Ammon's horn (tissue), 1 donor: ENCODE data around the gene USP28.
A peak's percentile ranks its signal among the peaks of the same experiment; 100 is the strongest.
"Not testable (repeated sequence)": the region's sequence is repeated elsewhere in the genome, so short reads cannot be mapped to it uniquely, and the experiment has no call there.

ENCODE experiments used
- DNase-seq: peaks from one replicate; pipeline ENCODE4 v3.0.0-alpha.2; 2016; ENCODE audit warnings: low spot score

Gene USP28, protein sequence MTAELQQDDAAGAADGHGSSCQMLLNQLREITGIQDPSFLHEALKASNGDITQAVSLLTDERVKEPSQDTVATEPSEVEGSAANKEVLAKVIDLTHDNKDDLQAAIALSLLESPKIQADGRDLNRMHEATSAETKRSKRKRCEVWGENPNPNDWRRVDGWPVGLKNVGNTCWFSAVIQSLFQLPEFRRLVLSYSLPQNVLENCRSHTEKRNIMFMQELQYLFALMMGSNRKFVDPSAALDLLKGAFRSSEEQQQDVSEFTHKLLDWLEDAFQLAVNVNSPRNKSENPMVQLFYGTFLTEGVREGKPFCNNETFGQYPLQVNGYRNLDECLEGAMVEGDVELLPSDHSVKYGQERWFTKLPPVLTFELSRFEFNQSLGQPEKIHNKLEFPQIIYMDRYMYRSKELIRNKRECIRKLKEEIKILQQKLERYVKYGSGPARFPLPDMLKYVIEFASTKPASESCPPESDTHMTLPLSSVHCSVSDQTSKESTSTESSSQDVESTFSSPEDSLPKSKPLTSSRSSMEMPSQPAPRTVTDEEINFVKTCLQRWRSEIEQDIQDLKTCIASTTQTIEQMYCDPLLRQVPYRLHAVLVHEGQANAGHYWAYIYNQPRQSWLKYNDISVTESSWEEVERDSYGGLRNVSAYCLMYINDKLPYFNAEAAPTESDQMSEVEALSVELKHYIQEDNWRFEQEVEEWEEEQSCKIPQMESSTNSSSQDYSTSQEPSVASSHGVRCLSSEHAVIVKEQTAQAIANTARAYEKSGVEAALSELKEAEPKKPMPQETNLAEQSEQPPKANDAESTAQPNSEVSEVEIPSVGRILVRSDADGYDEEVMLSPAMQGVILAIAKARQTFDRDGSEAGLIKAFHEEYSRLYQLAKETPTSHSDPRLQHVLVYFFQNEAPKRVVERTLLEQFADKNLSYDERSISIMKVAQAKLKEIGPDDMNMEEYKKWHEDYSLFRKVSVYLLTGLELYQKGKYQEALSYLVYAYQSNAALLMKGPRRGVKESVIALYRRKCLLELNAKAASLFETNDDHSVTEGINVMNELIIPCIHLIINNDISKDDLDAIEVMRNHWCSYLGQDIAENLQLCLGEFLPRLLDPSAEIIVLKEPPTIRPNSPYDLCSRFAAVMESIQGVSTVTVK

DNA sequence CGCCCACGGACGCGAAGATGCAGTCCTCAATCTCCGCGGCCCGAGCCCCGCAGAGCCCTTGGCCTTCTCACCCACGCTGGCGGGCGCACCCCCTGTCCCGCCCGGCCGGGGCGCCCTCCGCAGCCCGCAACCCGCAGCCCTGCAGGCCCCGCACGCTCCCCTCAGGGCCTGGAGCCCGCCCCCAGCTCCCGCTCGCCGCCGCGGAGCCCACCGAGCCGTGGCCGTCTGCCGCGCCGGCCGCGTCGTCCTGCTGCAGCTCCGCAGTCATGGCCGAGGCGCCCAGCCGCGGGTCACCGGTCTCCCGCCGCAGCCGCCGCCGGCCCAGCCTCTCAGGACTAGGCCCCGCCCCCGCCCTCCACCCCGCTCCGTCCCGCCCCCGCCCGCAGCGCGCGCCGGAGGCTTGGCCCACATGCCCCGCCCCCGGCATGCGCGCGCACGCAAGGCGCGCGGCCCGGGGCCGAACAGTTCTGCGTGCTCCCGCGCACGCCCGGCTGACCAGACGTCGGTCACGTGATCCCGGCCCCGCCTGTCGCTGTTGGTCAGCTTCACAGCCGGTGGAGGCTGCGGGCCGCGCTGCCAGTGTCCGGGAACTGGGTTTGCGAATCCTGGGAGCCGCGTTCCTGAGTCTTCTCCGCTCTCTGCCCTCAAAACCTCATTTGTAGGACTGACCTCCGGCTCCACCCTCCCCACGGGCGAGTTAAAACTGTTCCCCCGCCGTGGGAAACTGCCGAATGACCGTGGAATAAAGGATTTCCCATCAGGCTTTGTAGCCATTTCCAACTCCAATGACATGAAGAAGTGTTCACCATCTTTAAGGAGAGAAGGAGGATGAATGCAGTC is at the start of gene USP28:
Gene USP28, minus strand, starts transcription at position 339 of the 840 bp plus-strand sequence. Its CDS starts 71 bp downstream, at position 268.
- DNase-seq: peak; percentile 97

DNA sequence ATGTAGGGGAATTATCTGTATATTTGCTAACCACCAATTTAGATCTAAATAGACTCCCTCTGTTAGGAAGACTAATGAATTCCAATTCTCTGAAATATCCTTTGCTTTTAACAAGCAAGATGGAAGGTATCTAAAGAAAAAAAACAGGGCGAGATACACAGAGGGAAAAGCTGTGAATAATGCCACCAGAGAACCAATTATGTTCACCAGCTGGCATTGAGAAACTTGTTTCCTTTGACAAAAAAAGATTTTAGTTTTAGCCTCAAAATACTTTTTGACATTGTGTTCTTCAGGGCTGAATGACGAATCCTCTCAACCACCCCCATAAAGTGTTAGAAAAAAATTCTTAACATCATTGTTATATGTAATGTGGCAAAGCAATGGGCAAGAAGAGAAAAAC is 48.2 kb upstream of the USP28 start:
- peak; percentile 8 for DNase-seq

DNA sequence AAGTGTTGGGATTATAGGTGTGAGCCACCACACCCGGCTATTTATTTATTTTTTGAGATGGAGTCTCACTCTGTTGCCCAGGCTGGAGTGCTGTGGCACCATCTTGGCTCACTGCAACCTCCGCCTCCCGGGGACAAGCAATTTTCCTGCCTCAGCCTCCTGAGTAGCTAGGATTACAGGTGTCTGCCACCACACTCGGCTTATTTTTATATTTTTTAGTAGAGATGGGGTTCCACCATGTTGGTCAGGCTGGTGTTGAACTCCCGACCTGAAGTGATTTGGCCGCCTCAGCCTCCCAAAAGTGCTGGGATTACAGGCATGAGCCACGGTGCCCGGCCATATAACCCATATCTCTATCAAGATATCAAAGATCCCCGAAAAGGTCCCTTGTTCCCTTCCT is 36.1 kb upstream of the USP28 start:
- DNase-seq: not testable (repeated sequence)

DNA sequence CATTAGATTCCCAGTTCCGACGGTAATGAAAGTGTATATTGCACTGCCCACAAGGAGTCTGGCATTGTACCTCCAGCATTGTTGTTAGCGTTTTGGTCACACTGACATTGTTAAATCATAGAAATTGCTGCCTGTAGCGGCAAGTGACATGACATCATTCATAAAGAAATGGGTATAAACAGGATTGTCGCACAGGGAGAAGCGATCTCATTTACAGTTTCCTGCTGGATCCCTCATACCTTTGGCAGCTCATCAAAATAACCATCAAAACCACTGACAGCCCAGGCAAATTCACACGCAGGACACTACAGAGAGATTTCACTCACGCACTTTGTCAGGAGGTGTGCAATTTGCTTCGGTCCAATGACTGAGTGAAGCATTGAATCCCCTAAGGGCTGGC is 32.7 kb upstream of the USP28 start:
- DNase-seq: no peak

DNA sequence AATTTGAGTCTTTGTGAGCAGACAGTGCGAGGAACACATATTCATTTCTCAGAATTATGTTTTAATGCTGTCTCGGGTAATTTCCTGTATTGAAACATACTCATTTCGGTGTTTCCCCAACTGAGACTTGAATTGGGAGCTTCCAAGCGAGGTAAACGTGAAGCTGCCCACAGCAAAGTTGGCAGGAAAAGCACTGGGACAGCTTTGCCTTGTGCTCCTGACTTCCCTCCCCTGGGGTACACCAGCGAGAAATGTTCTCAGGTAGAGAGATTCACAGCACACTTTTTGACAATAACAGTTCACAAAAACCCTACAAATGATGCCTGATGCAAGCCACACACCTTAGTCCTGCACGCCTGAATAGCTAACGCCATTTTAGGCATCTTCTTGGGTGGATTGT is 32.3 kb upstream of the USP28 start:
- no peak for DNase-seq

DNA sequence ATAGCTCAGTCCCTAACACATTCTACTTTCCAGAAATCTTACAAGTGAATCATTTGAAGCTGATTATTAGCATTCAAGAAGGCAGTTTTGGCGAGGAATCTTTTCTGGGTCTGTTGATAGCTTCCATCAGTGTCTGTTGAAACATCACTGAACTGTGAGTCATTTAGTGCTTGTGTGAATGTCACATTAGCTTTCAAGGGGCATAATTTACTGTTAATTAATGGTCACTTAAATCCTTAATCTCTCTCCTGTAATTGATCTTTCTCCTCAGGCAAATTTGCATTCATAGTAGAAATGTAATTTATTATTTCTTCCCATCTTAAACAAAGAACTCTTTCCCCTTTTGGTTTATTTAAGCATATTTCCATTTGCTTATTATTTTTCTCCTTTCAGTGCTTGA is 31.8 kb upstream of the USP28 start:
- no peak for DNase-seq

DNA sequence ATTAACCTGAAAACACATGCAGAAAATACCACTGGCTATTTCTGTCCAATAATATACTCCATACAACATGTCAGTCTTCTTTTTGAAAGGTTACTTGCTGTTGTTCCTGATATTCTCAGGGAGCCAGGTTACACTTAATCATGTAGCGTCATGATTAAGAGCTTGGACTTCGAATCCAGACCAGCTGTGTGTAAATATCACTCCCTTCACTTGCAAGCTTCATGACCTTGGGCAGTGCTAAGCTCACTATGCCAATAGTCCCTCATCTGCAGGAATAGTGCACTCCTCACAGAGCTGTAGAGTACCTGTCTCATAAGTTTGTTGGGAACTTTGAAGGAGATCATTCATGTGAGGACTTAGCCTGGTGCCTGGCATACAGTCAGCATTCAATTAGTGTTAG is 31.1 kb upstream of the USP28 start:
- no peak for DNase-seq

DNA sequence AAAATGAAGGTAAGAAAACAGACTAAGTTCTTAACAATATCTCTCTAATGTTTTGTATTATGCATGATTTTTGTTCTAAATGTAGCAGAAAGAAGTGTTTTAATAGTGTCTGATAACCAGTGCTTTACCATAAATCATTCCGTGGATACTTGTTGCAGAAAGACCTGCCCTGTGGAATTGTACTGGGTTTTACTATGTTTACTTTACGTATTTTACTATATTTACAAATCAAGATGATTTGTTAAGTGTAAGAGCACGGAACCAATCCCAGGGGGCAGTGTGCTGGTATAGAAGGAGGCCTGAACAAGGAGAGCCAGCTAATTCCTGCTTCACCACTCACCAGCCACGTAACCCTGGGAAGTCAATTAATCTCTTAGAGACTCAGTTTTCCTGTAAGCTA is 30.7 kb upstream of the USP28 start:
- no peak for DNase-seq

DNA sequence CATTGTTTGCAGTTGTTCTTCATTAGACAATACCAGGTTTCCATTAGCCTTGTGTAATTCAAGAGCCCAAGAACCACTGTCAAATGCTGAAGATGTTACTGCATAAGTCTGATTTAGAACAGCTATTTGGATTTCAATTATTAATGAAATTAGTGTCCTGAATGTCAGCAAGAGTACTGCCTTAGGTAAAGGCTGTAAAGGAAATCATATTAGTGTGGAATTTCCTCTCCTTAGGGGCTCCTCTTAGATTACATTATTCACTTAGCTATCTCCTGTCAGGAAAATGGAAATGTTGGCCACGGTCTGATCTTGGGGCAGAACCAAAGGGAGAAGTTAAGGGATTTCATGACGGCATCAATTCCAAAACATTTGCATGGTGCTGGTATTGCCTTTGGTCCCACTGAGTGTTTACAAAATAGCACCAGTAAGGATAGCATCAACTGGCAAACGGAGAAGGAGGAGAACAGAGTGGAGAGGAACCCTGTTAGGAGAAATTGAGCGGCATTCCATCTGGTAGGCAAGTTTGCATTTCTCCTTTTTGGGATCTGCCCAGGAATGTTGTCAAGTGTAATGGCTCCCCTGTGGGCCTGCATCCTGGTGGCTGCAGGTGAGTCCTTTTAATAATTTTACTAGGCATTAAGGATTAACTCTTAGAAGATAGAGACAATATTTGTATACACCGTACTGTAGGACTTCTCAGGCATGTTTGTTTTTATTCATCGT is 29.2 kb upstream of the USP28 start, which contains the start of gene HTR3B:
Gene HTR3B, plus strand, starts transcription at position 418 of the 723 bp plus-strand sequence. Its CDS starts 138 bp downstream, at position 556.
- no peak for DNase-seq

DNA sequence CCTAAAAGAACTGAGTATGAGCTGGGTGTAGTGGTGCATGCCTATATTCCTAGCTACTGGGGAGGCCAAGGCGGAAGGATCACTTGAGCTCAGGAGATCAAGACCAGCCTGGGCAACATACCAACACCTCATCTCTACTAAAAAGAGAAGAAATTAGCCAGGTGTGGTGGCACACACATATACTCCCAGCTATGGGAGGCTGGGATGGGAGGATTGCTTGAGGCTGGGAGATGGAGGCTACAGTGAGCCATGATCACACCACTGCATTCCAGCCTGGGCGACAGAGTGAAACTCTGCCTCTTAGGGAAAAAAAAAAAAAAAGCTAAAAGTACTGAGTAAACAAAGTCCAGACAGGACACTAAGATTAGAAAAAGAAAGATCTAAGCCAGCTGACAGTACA is 25.8 kb upstream of the USP28 start:
- DNase-seq: no peak

DNA sequence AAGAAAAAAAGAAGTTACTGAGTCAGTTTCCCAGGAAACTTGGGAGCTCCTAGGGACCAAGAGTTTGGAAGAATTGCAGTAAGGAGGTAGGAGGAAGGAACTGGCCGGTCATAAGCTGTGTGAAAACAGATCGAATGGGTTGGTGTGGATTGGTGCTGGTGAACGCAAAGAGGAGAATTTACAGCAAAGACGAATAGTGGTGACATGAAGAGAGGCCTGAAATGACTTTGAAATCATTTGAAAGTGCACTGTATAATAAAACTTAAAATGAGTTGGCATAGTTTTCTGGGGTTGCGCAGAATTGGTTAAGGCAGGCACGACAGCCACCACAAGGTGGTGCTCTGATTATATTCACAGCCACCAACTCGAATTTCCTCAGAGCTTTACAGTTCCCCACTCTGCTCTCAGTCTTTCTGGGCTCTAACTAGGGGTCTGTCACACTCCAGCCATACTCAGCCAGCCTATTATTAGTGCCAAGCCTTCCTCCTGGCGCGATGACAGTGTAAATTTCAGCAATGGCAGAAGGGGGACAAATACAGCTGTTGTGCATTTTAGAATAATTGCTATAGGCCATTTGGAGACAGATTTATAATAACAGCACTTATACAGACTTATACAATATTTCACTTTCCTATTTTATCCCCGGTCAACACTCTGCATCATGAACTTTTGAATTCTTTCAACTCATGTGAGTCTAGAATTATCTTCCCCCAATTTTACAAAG is 20.9 kb upstream of the USP28 start:
- peak; percentile 68 for DNase-seq

DNA sequence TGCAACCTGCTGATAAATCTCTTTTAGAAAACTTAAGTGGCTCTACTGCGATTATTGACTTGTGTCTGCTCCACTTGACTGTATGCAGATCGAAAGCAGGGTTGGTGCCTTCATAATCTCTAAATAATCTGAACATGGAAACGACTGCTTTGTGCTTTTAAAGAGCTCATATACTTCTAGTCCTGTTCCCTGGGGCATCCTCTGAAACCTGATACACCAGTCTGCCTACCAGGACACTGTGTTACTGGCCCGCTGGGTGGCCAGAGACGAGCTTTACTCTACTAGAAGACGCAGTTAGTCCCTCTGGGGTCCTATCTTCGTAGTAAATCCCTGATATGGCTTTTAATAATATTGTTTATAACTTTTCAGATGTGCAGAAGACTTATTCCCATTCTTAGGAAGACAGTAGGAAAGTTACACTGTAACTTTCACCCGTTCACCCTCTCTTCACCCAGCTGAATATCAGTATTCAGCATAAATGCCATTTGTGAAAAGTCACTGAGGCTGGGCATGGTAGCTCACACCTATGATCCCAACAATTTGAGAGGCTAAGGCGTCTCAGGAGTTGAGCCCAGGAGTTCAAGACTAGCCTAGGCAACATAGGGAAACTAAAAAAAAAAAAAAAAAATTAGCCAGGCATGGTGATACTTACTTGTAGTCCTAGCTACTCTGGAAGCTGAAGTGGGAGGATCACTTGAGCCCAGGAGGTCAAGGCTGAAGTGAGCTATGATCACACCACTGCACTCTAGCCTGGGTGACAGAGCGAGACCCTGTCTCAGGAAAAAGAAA is 20.2 kb upstream of the USP28 start:
- no peak for DNase-seq

DNA sequence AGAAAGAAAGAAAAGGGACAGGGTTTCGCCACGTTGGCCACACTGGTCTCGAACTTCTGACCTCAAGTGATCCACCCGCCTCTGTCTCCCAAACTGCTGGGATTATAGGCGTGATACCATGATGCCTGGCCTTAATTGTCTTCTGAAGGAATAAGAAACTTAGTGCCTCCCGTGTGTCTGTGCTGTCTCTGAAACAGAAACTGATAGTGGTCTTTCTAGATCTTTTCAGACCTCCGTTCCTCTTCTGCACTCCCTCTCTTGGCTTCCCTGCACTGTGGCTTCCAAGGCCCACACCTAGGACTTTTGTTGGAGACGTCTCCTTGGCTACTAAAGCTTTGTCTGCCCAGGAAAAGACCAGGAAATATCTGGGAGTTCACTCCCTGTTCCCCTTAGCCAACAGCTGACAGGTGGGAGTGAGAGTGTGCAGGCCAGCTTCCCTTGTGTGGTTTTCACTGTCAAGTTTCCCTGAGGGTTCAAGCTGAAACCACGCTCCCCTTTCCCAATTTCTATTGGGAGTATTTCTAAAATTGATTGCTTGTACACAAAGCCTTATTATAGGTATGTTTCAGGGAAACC is 19.1 kb upstream of the USP28 start:
- no peak for DNase-seq

DNA sequence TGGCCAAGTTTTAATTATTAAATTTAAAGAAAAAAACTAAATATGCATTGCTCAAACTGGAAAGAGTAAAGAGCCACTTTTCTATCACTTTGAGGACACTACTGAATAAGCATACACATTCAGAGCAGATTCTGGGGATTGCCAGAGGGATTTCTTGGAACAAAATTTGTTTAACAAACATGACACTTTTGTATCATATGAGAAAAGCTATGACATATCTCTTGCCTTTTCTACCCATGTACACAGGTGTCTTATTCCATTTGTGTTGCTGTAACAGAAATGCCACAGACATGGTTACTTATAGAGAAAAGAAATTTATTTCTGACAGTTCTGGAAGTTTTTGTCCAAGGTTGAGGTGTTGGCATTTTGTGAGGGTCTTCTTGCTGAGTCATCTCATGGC is 13.5 kb upstream of the USP28 start:
- DNase-seq: no peak

DNA sequence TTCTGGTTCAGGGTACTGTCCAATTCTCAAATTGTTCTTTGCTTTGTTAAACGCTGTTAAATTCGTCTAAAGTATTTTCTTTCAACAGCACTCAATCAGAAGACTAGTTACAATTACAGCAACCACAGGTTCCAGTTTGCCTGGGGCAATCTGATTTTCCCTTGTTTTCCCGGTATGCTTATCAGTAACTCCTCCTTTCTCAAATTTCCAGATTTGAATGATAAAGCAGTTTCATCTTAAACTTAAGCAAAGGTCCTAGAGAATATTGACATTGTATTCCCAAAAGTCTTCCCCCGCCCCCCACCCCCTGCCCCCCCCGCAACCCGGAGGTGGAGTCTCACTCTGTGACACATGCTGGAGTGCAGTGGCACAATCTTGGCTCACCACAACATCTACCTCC is 10.5 kb upstream of the USP28 start:
- no peak for DNase-seq

DNA sequence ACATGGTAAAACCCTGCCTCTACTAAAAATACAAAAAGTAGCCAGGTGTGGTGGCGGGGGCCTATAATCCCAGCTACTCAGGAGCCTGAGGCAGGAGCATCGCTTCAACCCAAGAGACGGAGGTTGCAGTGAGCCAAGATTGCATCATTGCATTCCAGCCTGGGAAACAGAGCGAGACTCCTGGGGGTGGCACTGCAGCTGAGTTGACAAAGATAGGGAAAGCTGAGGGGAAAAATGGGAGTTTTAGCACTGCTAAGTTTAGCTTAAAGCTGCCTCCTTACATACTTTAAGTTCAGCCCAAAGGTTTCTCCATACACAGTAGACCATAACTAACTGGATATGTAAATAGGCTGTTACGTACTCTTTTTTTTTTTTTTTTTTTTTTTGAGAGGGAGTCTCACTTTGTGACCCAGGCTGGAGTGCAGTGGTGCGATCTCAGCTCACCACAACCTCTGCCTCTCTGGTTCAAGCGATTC is 9.0 kb upstream of the USP28 start:
- DNase-seq: no peak

DNA sequence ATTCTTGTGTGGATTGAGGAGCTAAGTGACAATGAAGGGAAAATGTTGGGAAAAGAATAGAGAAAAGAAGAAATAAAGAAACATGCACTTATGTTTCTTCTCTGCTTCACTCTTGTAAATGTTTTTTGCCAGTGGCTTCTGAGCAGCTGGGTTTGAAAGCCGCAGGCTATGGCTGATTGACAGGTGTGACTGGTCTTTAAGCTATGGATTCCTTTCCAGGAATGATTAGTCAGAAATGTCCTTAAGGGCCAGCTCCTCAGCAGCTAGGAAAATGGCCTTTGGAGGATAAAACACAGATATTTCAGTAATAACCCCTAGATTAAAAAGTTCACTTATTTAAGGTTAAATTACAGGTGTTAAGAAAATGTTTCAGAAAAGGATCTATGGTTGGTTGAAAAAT is 6.5 kb upstream of the USP28 start:
- no peak for DNase-seq

DNA sequence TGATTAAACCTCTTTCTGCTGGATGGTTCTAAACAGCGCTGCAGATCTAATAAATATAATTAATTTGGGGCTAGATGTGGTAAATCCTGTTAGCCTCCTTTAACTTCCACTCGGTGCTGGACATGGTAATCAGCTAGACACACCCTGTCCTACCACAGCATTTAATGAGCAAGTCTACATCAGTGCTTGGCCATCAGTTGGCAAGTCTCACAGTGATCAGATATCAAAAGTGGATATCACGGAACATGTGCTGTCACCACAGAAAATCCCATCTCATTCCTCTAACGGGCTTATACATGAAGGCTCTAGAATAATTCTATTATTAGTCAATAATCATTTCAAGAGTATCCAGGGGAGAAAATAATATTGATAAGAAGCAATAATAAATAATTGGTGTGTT is 5.6 kb upstream of the USP28 start:
- DNase-seq: no peak

DNA sequence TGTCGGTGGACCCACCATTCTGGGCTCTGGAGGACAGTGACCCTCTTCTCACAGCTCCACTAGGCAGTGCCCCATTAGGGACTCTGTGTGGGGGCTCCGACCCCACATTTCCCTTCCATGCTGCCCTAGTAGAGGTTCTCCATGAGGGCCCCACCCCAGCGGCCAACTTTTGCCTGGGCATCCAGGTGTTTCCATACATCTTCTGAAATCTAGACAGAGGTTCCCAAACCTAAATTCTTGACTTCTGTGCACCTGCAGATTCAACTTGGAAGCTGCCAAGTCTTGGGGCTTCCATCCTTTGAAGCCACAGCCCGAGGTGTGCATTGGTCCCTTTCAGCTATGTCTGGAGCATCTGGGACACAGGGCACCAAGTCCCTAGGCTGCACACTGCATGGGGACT is 4.1 kb upstream of the USP28 start:
- not testable (repeated sequence) for DNase-seq
